Measurements from ENCODE around the gene NOP14. TPM values are rescaled to one million over a fixed set of nuclear protein-coding genes. Genes with fewer than 3 reads are reported as not detected.

The NOP14 gene
- total RNA-seq, 2 donors from 2014 or later = 6.6 to 21.0 TPM

GRCh38 chr4:2925931-2926860 lies 37.0 kb downstream of the NOP14 start:
- Histone ChIP-seq H3K27ac (no peak overlapping the region), H3K36me3 (peaks cover 49% of the 10 kb centered on the region), H3K4me1 (ENCODE audit: control insufficient read depth in 1 of 2, low read depth in 2 of 2) (no peaks in the 10 kb centered on the region), H3K4me3 (no peak overlapping the region), H3K9me3 (no peaks in the 10 kb centered on the region), H3K27me3 (replicated peaks; ENCODE audit: insufficient read depth) (no peaks in the 10 kb centered on the region)
- DNase-seq (ENCODE audit: low spot score) = no peak
- no peak for ATAC-seq (ENCODE audit: insufficient number of reproducible peaks, low FRiP score, low read depth)
- TF ChIP-seq, protein P1, sequence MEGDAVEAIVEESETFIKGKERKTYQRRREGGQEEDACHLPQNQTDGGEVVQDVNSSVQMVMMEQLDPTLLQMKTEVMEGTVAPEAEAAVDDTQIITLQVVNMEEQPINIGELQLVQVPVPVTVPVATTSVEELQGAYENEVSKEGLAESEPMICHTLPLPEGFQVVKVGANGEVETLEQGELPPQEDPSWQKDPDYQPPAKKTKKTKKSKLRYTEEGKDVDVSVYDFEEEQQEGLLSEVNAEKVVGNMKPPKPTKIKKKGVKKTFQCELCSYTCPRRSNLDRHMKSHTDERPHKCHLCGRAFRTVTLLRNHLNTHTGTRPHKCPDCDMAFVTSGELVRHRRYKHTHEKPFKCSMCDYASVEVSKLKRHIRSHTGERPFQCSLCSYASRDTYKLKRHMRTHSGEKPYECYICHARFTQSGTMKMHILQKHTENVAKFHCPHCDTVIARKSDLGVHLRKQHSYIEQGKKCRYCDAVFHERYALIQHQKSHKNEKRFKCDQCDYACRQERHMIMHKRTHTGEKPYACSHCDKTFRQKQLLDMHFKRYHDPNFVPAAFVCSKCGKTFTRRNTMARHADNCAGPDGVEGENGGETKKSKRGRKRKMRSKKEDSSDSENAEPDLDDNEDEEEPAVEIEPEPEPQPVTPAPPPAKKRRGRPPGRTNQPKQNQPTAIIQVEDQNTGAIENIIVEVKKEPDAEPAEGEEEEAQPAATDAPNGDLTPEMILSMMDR (IDR thresholded peaks at IDR 0.05) = no peak

GRCh38 chr4:2925496-2925895 lies 37.7 kb downstream of the NOP14 start:
- H3K4me3 ChIP-seq = no peak overlapping the region
- DNase-seq (ENCODE audit: low spot score) = no peak
- TF ChIP-seq, protein P1 (IDR thresholded peaks at IDR 0.05) = no peak
- H3K9me3 ChIP-seq = no peaks in the 10 kb centered on the region
- no peaks in the 10 kb centered on the region for H3K27me3 ChIP-seq (replicated peaks; ENCODE audit: insufficient read depth)
- H3K27ac ChIP-seq = no peak overlapping the region
- H3K4me1 ChIP-seq (ENCODE audit: control insufficient read depth in 1 of 2, low read depth in 2 of 2) = no peaks in the 10 kb centered on the region
- peaks cover 48% of the 10 kb centered on the region for H3K36me3 ChIP-seq
- no peak for ATAC-seq (ENCODE audit: insufficient number of reproducible peaks, low FRiP score, low read depth)

- no peak for DNase-seq (ENCODE audit: low spot score)
- TF ChIP-seq, protein P1 (IDR thresholded peaks at IDR 0.05) = no peak
- Histone ChIP-seq H3K4me3 (no peak overlapping the region), H3K27ac (no peak overlapping the region), H3K9me3 (no peaks in the 10 kb centered on the region), H3K27me3 (replicated peaks; ENCODE audit: insufficient read depth) (no peaks in the 10 kb centered on the region), H3K36me3 (peaks cover 42% of the 10 kb centered on the region), H3K4me1 (ENCODE audit: control insufficient read depth in 1 of 2, low read depth in 2 of 2) (no peaks in the 10 kb centered on the region)
- ATAC-seq (ENCODE audit: insufficient number of reproducible peaks, low FRiP score, low read depth) = no peak
These were observed 38.4 kb downstream of the NOP14 start for GRCh38 chr4:2924765-2925301.

- DNase-seq (ENCODE audit: low spot score) (no peak), ATAC-seq (ENCODE audit: insufficient number of reproducible peaks, low FRiP score, low read depth) (no peak)
- no peaks in the 10 kb centered on the region for H3K9me3 ChIP-seq
- no peaks in the 10 kb centered on the region for H3K4me1 ChIP-seq (ENCODE audit: control insufficient read depth in 1 of 2, low read depth in 2 of 2)
- peaks cover 41% of the 10 kb centered on the region for H3K36me3 ChIP-seq
- no peak overlapping the region for H3K4me3 ChIP-seq
- H3K27ac ChIP-seq = no peak overlapping the region
- H3K27me3 ChIP-seq (replicated peaks; ENCODE audit: insufficient read depth) = no peaks in the 10 kb centered on the region
- TF ChIP-seq, protein P1 (IDR thresholded peaks at IDR 0.05) = no peak
These were observed 38.9 kb downstream of the NOP14 start for GRCh38 chr4:2924286-2924685.

DNA sequence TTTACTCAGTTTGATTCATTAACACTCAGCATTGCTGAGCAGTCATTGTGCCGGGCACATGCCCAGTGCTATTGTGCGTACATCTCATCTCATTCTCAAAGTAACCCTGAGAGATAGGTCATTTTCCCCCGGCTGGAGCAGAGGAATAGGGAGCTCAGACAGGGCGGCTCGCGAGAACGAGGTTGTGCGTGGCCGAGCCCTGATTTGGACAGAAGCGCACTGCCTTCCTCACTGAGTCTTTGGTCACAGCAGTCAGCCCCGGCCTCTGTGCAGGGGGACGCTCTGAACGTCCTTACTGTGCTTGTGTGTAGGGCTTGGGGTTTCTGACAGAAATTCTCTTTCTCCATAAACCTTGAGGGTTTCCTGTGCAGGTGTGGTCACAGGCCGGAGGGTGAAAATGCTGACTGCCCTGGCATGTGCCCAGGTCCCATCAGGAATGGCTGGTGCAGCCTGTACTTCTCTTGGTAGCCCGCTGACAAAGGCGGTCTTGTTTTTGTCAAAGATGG lies 39.5 kb downstream of the NOP14 start:
- H3K4me3 ChIP-seq = no peak overlapping the region
- no peaks in the 10 kb centered on the region for H3K27me3 ChIP-seq (replicated peaks; ENCODE audit: insufficient read depth)
- DNase-seq (ENCODE audit: low spot score) = no peak
- ATAC-seq (ENCODE audit: insufficient number of reproducible peaks, low FRiP score, low read depth) = no peak
- H3K27ac ChIP-seq = no peak overlapping the region
- H3K4me1 ChIP-seq (ENCODE audit: control insufficient read depth in 1 of 2, low read depth in 2 of 2) = no peaks in the 10 kb centered on the region
- peaks cover 35% of the 10 kb centered on the region for H3K36me3 ChIP-seq
- TF ChIP-seq, protein P1 (IDR thresholded peaks at IDR 0.05) = no peak
- H3K9me3 ChIP-seq = no peaks in the 10 kb centered on the region

All from thoracic aorta (tissue), 2 donors.